Loucy (cell line): ENCODE data around the gene OGDH.
"Not testable (repeated sequence)": the region's sequence is repeated elsewhere in the genome, so short reads cannot be mapped to it uniquely, and the experiment has no call there.

ENCODE experiments used
- H2AFZ ChIP-seq: fragments of 200-600 bp; sonication (generic); 2 replicates; pipeline ENCODE4 v1.6.0; 2016; ENCODE audit warnings: antibody characterized with exemption, mild to moderate bottlenecking, low read length, moderate library complexity
- H3F3A ChIP-seq: fragments of 200-600 bp; 2 replicates; pipeline ENCODE4 v1.6.0; 2016; ENCODE audit warnings: antibody characterized with exemption, low read depth, mild to moderate bottlenecking
- H3K27me3 ChIP-seq: fragments of 200-600 bp; sonication (generic); 2 replicates; pipeline ENCODE4 v1.6.1; 2014; ENCODE audit warnings: low read length, mild to moderate bottlenecking; ENCODE audit not compliant: insufficient read depth, poor library complexity, severe bottlenecking
- H3K36me3 ChIP-seq: fragments of 200-600 bp; sonication (generic); 2 replicates; pipeline ENCODE4 v1.6.1; 2016; ENCODE audit warnings: low read length; ENCODE audit not compliant: insufficient read depth
- H3K4me1 ChIP-seq: fragments of 200-600 bp; sonication (generic); 2 replicates; pipeline ENCODE4 v1.5.1; 2014; ENCODE audit warnings: low read length, mild to moderate bottlenecking; ENCODE audit not compliant: insufficient read depth, poor library complexity, severe bottlenecking
- H3K4me2 ChIP-seq: fragments of 200-600 bp; sonication (generic); 2 replicates; pipeline ENCODE4 v1.6.0; 2014; ENCODE audit warnings: antibody characterized with exemption, low read length, low read depth, mild to moderate bottlenecking; ENCODE audit not compliant: poor library complexity, severe bottlenecking
- H3K4me3 ChIP-seq: fragments of 200-600 bp; sonication (generic); 2 replicates; pipeline ENCODE4 v1.5.1; 2014; ENCODE audit warnings: low read length, mild to moderate bottlenecking, mixed read lengths; ENCODE audit not compliant: poor library complexity, severe bottlenecking
- H3K79me2 ChIP-seq: fragments of 200-600 bp; sonication (generic); 2 replicates; pipeline ENCODE4 v1.6.1; 2014; ENCODE audit warnings: low read length; ENCODE audit not compliant: insufficient read depth
- H3K9ac ChIP-seq: fragments of 200-600 bp; sonication (generic); 2 replicates; pipeline ENCODE4 v1.6.0; 2014; ENCODE audit warnings: mild to moderate bottlenecking, low read depth, low read length, moderate library complexity; ENCODE audit not compliant: poor library complexity, severe bottlenecking
- H3K9me2 ChIP-seq: fragments of 200-600 bp; sonication (generic); replicated peaks from 2 replicates; pipeline ENCODE4 v1.6.1; 2016; ENCODE audit warnings: low read depth, low read length, mixed read lengths
- H3K9me3 ChIP-seq: fragments of 200-600 bp; sonication (generic); 2 replicates; pipeline ENCODE4 v1.6.1; 2014; ENCODE audit warnings: mild to moderate bottlenecking, antibody characterized with exemption, low read length, low read depth; ENCODE audit not compliant: insufficient read depth
- H4K20me1 ChIP-seq: fragments of 200-600 bp; sonication (generic); 2 replicates; pipeline ENCODE4 v1.6.0; 2014; ENCODE audit warnings: antibody characterized with exemption, low read length, mild to moderate bottlenecking; ENCODE audit not compliant: insufficient read depth, poor library complexity, severe bottlenecking
- CTCF ChIP-seq: fragments of 200-600 bp; sonication (generic); conservative IDR thresholded peaks from 2 replicates; pipeline ENCODE4 v1.5.1; 2014; ENCODE audit warnings: mild to moderate bottlenecking, antibody characterized with exemption, low read length
- EZH2phosphoT487 ChIP-seq: fragments of 200-600 bp; IDR thresholded peaks from 2 replicates; pipeline ENCODE4 v1.6.1; 2018; ENCODE audit warnings: antibody characterized with exemption, mild to moderate bottlenecking, moderate library complexity, borderline replicate concordance

Gene OGDH

GRCh38 chr7:44700322-44700721, 93.9 kb downstream of the OGDH start:
- H3K4me2 ChIP-seq: no peak overlapping the region
- no peaks in the 10 kb centered on the region for H3F3A ChIP-seq
- peaks cover 39% of the 10 kb centered on the region; the same call in 1 of the 2 replicates for H3K36me3 ChIP-seq
- H3K4me3 ChIP-seq: no peak overlapping the region
- no peak overlapping the region for H2AFZ ChIP-seq
- H3K9me3 ChIP-seq: no peaks in the 10 kb centered on the region
- H3K9ac ChIP-seq: no peak overlapping the region
- H4K20me1 ChIP-seq: no peaks in the 10 kb centered on the region
- H3K79me2 ChIP-seq: no peaks in the 10 kb centered on the region
- no peaks in the 10 kb centered on the region for H3K27me3 ChIP-seq
- TF ChIP-seq EZH2phosphoT487 (no peak), CTCF (no peak)
- H3K4me1 ChIP-seq: no peaks in the 10 kb centered on the region
- H3K9me2 ChIP-seq: no peaks in the 10 kb centered on the region

GRCh38 chr7:44703391-44703790, 97.0 kb downstream of the OGDH start:
- not testable (repeated sequence) for H3K9me3 ChIP-seq, H3K79me2 ChIP-seq, H3K4me2 ChIP-seq, H3K4me1 ChIP-seq, H2AFZ ChIP-seq, H3K27me3 ChIP-seq, H3K9ac ChIP-seq, H3K9me2 ChIP-seq, H3K4me3 ChIP-seq, H4K20me1 ChIP-seq, H3F3A ChIP-seq
- peaks cover 25% of the 10 kb centered on the region; the same call in 1 of the 2 replicates for H3K36me3 ChIP-seq

GRCh38 chr7:44703921-44704320, 97.5 kb downstream of the OGDH start:
- no peak overlapping the region for H2AFZ ChIP-seq
- H4K20me1 ChIP-seq: no peaks in the 10 kb centered on the region
- no peaks in the 10 kb centered on the region for H3K9me2 ChIP-seq
- no peaks in the 10 kb centered on the region for H3K9me3 ChIP-seq
- no peak overlapping the region for H3K4me3 ChIP-seq
- H3K9ac ChIP-seq: no peak overlapping the region
- H3K4me2 ChIP-seq: no peak overlapping the region
- no peak for TF ChIP-seq EZH2phosphoT487
- no peak for TF ChIP-seq CTCF
- no peaks in the 10 kb centered on the region for H3K27me3 ChIP-seq
- peaks cover 24% of the 10 kb centered on the region; the same call in 1 of the 2 replicates for H3K36me3 ChIP-seq
- no peaks in the 10 kb centered on the region for H3K79me2 ChIP-seq
- H3F3A ChIP-seq: no peaks in the 10 kb centered on the region
- H3K4me1 ChIP-seq: no peaks in the 10 kb centered on the region

GRCh38 chr7:44705434-44705833, 99.0 kb downstream of the OGDH start:
- TF ChIP-seq EZH2phosphoT487 (no peak), CTCF (no peak)
- Histone ChIP-seq H3K4me2 (no peak overlapping the region), H3K27me3 (no peaks in the 10 kb centered on the region), H4K20me1 (no peaks in the 10 kb centered on the region), H3K9ac (no peak overlapping the region), H2AFZ (no peak overlapping the region), H3K79me2 (no peaks in the 10 kb centered on the region), H3K4me1 (no peaks in the 10 kb centered on the region), H3F3A (no peaks in the 10 kb centered on the region), H3K9me2 (no peaks in the 10 kb centered on the region), H3K9me3 (no peaks in the 10 kb centered on the region), H3K4me3 (no peak overlapping the region), H3K36me3 (peaks cover 18% of the 10 kb centered on the region; the same call in 1 of the 2 replicates)
